HepG2 (cell line): ENCODE data around the gene YBX2. TPM values are rescaled to one million over a fixed set of nuclear protein-coding genes. Genes with fewer than 3 reads are reported as not detected.

Source experiments
- ATAC-seq: fragments of 200-7000 bp; cut with Tn5 transposase; 3 replicates; pipeline ENCODE4 v1.9.1; 2020; ENCODE audit warnings: mild to moderate bottlenecking, moderate library complexity
- BruUV-seq: library from RNA; stranded (reverse); fragments of 400-500 nt; replicated peaks from 2 replicates; lab custom pipeline; 2021; lab: Mats Ljungman, UMichigan
- CTCF ChIA-PET: fragments of 300-600 bp; formaldehyde crosslinking; extraction: SDS; loops from one replicate; lab custom pipeline; 2021; ENCODE audit warnings: low total read pairs, inconsistent platforms, low intra/inter-chr PET ratio; lab: Yijun Ruan, JAX
- POLR2A ChIA-PET: fragments of 350-600 bp; sonication (Branson Sonifier 250); formaldehyde crosslinking; loops from one replicate; lab custom pipeline; 2020; ENCODE audit warnings: antibody characterized with exemption, inconsistent platforms; lab: Yijun Ruan, JAX
- DNase-seq: peaks from one replicate; pipeline ENCODE4 v3.0.0-alpha.2; 2015; ENCODE audit warnings: low spot score
- FAIRE-seq: peaks from 3 replicates; lab custom pipeline; 2011; peaks lifted over from hg19 to GRCh38; lab: Jason Lieb, UNC
- H2AFZ ChIP-seq: one replicate; pipeline ENCODE4 v1.6.1; 2011; ENCODE audit warnings: low read length, inconsistent platforms
- H3K27ac ChIP-seq: fragments of 300-600 bp; 3 replicates; pipeline ENCODE4 v1.8.0; 2011; ENCODE audit warnings: mixed run types, mild to moderate bottlenecking, mixed read lengths, low read length, inconsistent platforms; ENCODE audit not compliant: insufficient read depth; ENCODE audit errors: extremely low read length
- H3K27me3 ChIP-seq, 2 experiments: fragments of 200-600 bp in 1 of 2; 2 replicates in 1 of 2; 3 replicates in 1 of 2; pipeline versions ENCODE4 v1.6.0 to v1.8.0; 2011; ENCODE audit warnings: low read length in 2 of 2, mild to moderate bottlenecking in 2 of 2, moderate library complexity in 2 of 2, inconsistent platforms in 1 of 2; ENCODE audit not compliant: insufficient read depth in 2 of 2, control insufficient read depth in 1 of 2
- H3K36me3 ChIP-seq, 2 experiments: fragments of 200-600 bp in 1 of 2; replicated peaks in 1 of 2; 2 replicates in 1 of 2; 3 replicates in 1 of 2; pipeline versions ENCODE4 v1.5.1 to v1.8.0; 2011; ENCODE audit warnings: low read length in 2 of 2, inconsistent platforms in 1 of 2; ENCODE audit not compliant: insufficient read depth in 2 of 2, control insufficient read depth in 1 of 2
- H3K4me1 ChIP-seq: 2 replicates; pipeline ENCODE4 v1.5.1; 2012; ENCODE audit warnings: low read length, inconsistent platforms; ENCODE audit not compliant: insufficient read depth
- H3K4me2 ChIP-seq: 2 replicates; pipeline ENCODE4 v1.6.0; 2011; ENCODE audit warnings: low read depth, low read length, inconsistent platforms
- H3K4me3 ChIP-seq, 3 experiments: fragments of 200-600 bp in 1 of 3; sonication (generic), shearing (Covaris generic) in 1 of 3; replicated peaks in 1 of 3; 2 replicates each; pipeline ENCODE4 v1.5.1; 2011 to 2016; ENCODE audit warnings: low read length in 3 of 3, inconsistent platforms in 2 of 3, low read depth in 2 of 3, mild to moderate bottlenecking in 2 of 3, control low read depth in 1 of 3, mixed read lengths in 1 of 3; ENCODE audit not compliant: insufficient read depth in 1 of 3
- H3K79me2 ChIP-seq: one replicate; pipeline ENCODE4 v1.6.1; 2011; ENCODE audit warnings: low read length, inconsistent platforms; ENCODE audit not compliant: insufficient read depth
- H3K9ac ChIP-seq: 2 replicates; pipeline ENCODE4 v1.6.0; 2011; ENCODE audit warnings: mild to moderate bottlenecking, low read depth, low read length, inconsistent platforms; ENCODE audit not compliant: insufficient read depth
- H3K9me3 ChIP-seq: 2 replicates; pipeline ENCODE4 v1.5.1; 2012; ENCODE audit warnings: mild to moderate bottlenecking, low read length
- H4K20me1 ChIP-seq: 2 replicates; pipeline ENCODE4 v1.6.0; 2011; ENCODE audit warnings: inconsistent platforms, mild to moderate bottlenecking, low read length, moderate library complexity; ENCODE audit not compliant: insufficient read depth
- AGO2 ChIP-seq: fragments of 200-400 bp; formaldehyde crosslinking; optimal IDR thresholded peaks from 2 replicates; pipeline ENCODE3; 2017; ENCODE audit warnings: mild to moderate bottlenecking, low read depth, low read length, moderate library complexity
- CHD4 ChIP-seq: fragments of 200-600 bp; sonication (generic); IDR thresholded peaks from 2 replicates; pipeline ENCODE4 v1.7.0; 2017; ENCODE audit warnings: mild to moderate bottlenecking, low read length, borderline replicate concordance
- ETS1 ChIP-seq: sonication (generic); formaldehyde crosslinking; IDR thresholded peaks from 2 replicates; pipeline ENCODE4 v1.4.0; 2020; ENCODE audit warnings: missing genetic modification reagents
- GLMP ChIP-seq: sonication (generic); formaldehyde crosslinking; IDR thresholded peaks from 2 replicates; pipeline ENCODE4 v1.9.0; 2021; ENCODE audit warnings: missing genetic modification reagents, mild to moderate bottlenecking, borderline replicate concordance
- HNRNPUL1 ChIP-seq: fragments of 200-400 bp; formaldehyde crosslinking; IDR thresholded peaks from 2 replicates; pipeline ENCODE4 v1.6.1; 2017; ENCODE audit warnings: low read depth, mild to moderate bottlenecking, low read length, moderate library complexity
- MED8 ChIP-seq: sonication (generic); formaldehyde crosslinking; IDR thresholded peaks from 2 replicates; pipeline ENCODE4 v1.8.1; 2023; ENCODE audit warnings: mild to moderate bottlenecking, missing genetic modification reagents; ENCODE audit not compliant: insufficient replicate concordance
- NCOA5 ChIP-seq: sonication (generic); formaldehyde crosslinking; IDR thresholded peaks from 2 replicates; pipeline ENCODE4 v1.4.0; 2020; ENCODE audit warnings: missing genetic modification reagents
- PHB2 ChIP-seq: fragments of 450-650 bp; IDR thresholded peaks from 2 replicates; pipeline ENCODE4 v1.6.1; 2018; ENCODE audit not compliant: partially characterized antibody
- SNAI1 ChIP-seq: sonication (generic); formaldehyde crosslinking; IDR thresholded peaks from 2 replicates; pipeline ENCODE4 v1.5.0; 2020; ENCODE audit warnings: mild to moderate bottlenecking, missing genetic modification reagents, borderline replicate concordance
- TCF12 ChIP-seq, 2 experiments: fragments of 450-650 bp in 1 of 2; sonication (generic) in 1 of 2; formaldehyde crosslinking in 1 of 2; IDR thresholded peaks; 2 replicates each; pipeline versions ENCODE4 v1.6.1 to v1.8.0; 2017 to 2022; ENCODE audit warnings: antibody characterized with exemption in 1 of 2, mild to moderate bottlenecking in 1 of 2, missing genetic modification reagents in 1 of 2, moderate library complexity in 1 of 2
- UBTF ChIP-seq: sonication (generic); formaldehyde crosslinking; IDR thresholded peaks from 2 replicates; pipeline ENCODE4 v1.4.0; 2020; ENCODE audit warnings: mild to moderate bottlenecking, missing genetic modification reagents
- ZNF382 ChIP-seq: sonication (generic); formaldehyde crosslinking; IDR thresholded peaks from 2 replicates; pipeline ENCODE4 v1.5.0; 2020; ENCODE audit warnings: missing genetic modification reagents, mild to moderate bottlenecking, borderline replicate concordance
- WGBS: methylation state at CpG from one replicate; pipeline ENCODE4 v1.1.6; 2017; ENCODE audit warnings: low lambda C conversion rate; 5-methylcytosine and 5-hydroxymethylcytosine counted together
- in situ Hi-C: cut with HindIII; loops from 2 replicates; pipeline ENCODE4 v1.10.0; 2017; ENCODE audit warnings: low pct_unique_long_range_greater_than_20kb; ENCODE audit not compliant: extremely low pct_ligation_motif_present
- intact Hi-C: fragments of 100-400 bp; cut with micrococcal nuclease; formaldehyde crosslinking; loops from one replicate; pipeline ENCODE4 v1.10.0; 2022; ENCODE audit not compliant: unreplicated experiment
- polyA plus RNA-seq, 8 experiments: library from polyadenylated mRNA; depleted of rRNA in 3 of 8; stranded (reverse) in 7 of 8; unstranded in 1 of 8; fragments of >200 nt; fragmentation: Illumina TruSeq in 4 of 8; extraction: Trizol in 4 of 8; gene quantifications; 2 replicates each; pipeline versions ENCODE4 v1.2.1 to v1.2.3, GENCODE V29; 2011 to 2016; ENCODE audit warnings: low read depth in 4 of 8, missing spikeins in 1 of 8, mixed read lengths in 1 of 8; ENCODE audit not compliant: insufficient read depth in 1 of 8
- total RNA-seq, 5 experiments: library from RNA; depleted of rRNA; stranded (reverse); fragments of >200 nt; fragmentation: Illumina TruSeq; extraction: Trizol; gene quantifications; 2 replicates each; pipeline ENCODE4 v1.2.3, GENCODE V29; 2016; ENCODE audit warnings: low read depth in 1 of 5

Gene YBX2
- total and polyA plus RNA-seq, 2 of the 13 experiments (the other 11 are each of a cell fraction or from before 2014, with no cell fraction given) = 0.12 to 0.22 TPM

- FAIRE-seq = no peak
- ChIA-PET POLR2A (interaction anchor here (1.1 to 3.5 kb wide), 5 partner anchors 16 to 57 kb away, joined by 3 to 35 read pairs (median 3); partner anchors contain the start of genes DVL2, GABARAP, PHF23 and SLC2A4), CTCF (no interaction called here)
- intact Hi-C loops (no loop called here), in situ Hi-C loops (no loop called here)
- Histone ChIP-seq H3K36me3 (peaks cover 8 to 13% of the 10 kb centered on the region in 2 experiments; a peak in 4 of 5 replicates), H3K4me1 (peaks cover 52% of the 10 kb centered on the region), H3K4me3 (no peak overlapping the region), H3K9me3 (no peaks in the 10 kb centered on the region), H3K4me2 (no peak overlapping the region), H3K9ac (no peak overlapping the region), H3K79me2 (peaks cover 14% of the 10 kb centered on the region), H3K27me3 (peaks cover 0 to 2% of the 10 kb centered on the region in 2 experiments; a peak in 1 of 5 replicates), H3K27ac (peak overlapping the region; percentile 3), H4K20me1 (no peaks in the 10 kb centered on the region), H2AFZ (no peak overlapping the region)
- 96% methylated on average over 8 of the region's 8 CpGs for WGBS
- TF ChIP-seq ZNF382 (CRISPR knock-in tag) = no peak
- peak; percentile 51 for TF ChIP-seq AGO2
- no peak for DNase-seq
- no peak for ATAC-seq
- no TSS peak for BruUV-seq
Observed at GRCh38 chr17:7256766-7257456, 37.5 kb downstream of the YBX2 start.

GRCh38 chr17:7254511-7254910 is 39.9 kb downstream of the YBX2 start:
- Histone ChIP-seq H3K79me2 (peaks cover 33% of the 10 kb centered on the region), H3K9ac (no peak overlapping the region), H3K27ac (no peak overlapping the region), H3K4me3 (no peak overlapping the region), H3K36me3 (peaks cover 8 to 13% of the 10 kb centered on the region in 2 experiments; a peak in 4 of 5 replicates), H3K9me3 (no peaks in the 10 kb centered on the region), H3K4me2 (no peak overlapping the region), H2AFZ (no peak overlapping the region), H3K27me3 (peaks cover 0 to 2% of the 10 kb centered on the region in 2 experiments; a peak in 1 of 5 replicates), H3K4me1 (peaks cover 51% of the 10 kb centered on the region), H4K20me1 (no peaks in the 10 kb centered on the region)
- CTCF ChIA-PET = no interaction called here
- POLR2A ChIA-PET = interaction anchor here (0.7 kb wide), 2 partner anchors 9 to 27 kb away, joined by 3 read pairs; partner anchors contain the start of gene SLC2A4
- no peak for ATAC-seq
- no TSS peak for BruUV-seq
- in situ Hi-C loops (no loop called here), intact Hi-C loops (no loop called here)
- no peak for FAIRE-seq
- no peak for DNase-seq
- 97% methylated on average over 4 of the region's 4 CpGs for WGBS
- TF ChIP-seq PHB2 = no peak
- TF ChIP-seq TCF12 (IDR thresholded peaks at IDR 0.05) = no peak
- TF ChIP-seq TCF12 (CRISPR knock-in tag; IDR thresholded peaks at IDR 0.05) = no peak
- TF ChIP-seq SNAI1 (CRISPR knock-in tag) = no peak
- no peak for TF ChIP-seq HNRNPUL1
- no peak for TF ChIP-seq NCOA5 (CRISPR knock-in tag)
- TF ChIP-seq MED8 = no peak
- TF ChIP-seq CHD4 = no peak
- TF ChIP-seq GLMP (CRISPR knock-in tag) = no peak
- TF ChIP-seq ETS1 (CRISPR knock-in tag) = no peak
- TF ChIP-seq UBTF (CRISPR knock-in tag) = no peak
